OCI-LY3 (cell line): Measurements from ENCODE around the gene PACSIN2.

ENCODE experiments used
- CTCF ChIP-seq: fragments of 200-600, 300-600 bp; sonication (generic); IDR thresholded peaks from 2 replicates; pipeline ENCODE4 v1.5.1; 2014; ENCODE audit warnings: antibody characterized with exemption, low read length, low read depth
- EZH2phosphoT487 ChIP-seq: fragments of 200-600 bp; shearing (Covaris generic); IDR thresholded peaks from 2 replicates; pipeline ENCODE4 v1.6.1; 2018; ENCODE audit warnings: antibody characterized with exemption, mixed run types, low read depth

GRCh38 chr22:43000441-43001175, 14.3 kb downstream of the PACSIN2 start:
- TF ChIP-seq CTCF (no peak), EZH2phosphoT487 (no peak)
